Measurements from ENCODE around the gene OR2Y1.

OR2Y1 gene

GRCh38 chr5:180779985-180780610 lies 40.2 kb upstream of the OR2Y1 start:
- Histone ChIP-seq H3K79me1 (ENCODE audit: low read length) (no peaks in the 10 kb centered on the region), H2BK5ac (ENCODE audit: low read length) (no peak overlapping the region), H3K27me3 (ENCODE audit: insufficient read depth, low read length, poor library complexity) (no peaks in the 10 kb centered on the region), H3K18ac (ENCODE audit: low read length) (no peak overlapping the region), H3K36me3 (ENCODE audit: control insufficient read depth, insufficient read depth, low read length) (no peaks in the 10 kb centered on the region), H3K79me2 (ENCODE audit: control insufficient read depth, insufficient read depth, low read length) (no peaks in the 10 kb centered on the region), H3K56ac (ENCODE audit: low read length) (no peak overlapping the region), H2BK15ac (replicated peaks; ENCODE audit: low read depth) (no peak overlapping the region), H3K4me3 (ENCODE audit: low read length) (no peak overlapping the region), H4K8ac (ENCODE audit: low read depth, low read length) (no peak overlapping the region), H3K4me2 (ENCODE audit: low read length) (no peak overlapping the region), H2BK120ac (ENCODE audit: low read depth, low read length) (no peak overlapping the region), H4K5ac (ENCODE audit: low read length) (no peak overlapping the region), H2AK5ac (ENCODE audit: low read length) (no peak overlapping the region), H3K4ac (ENCODE audit: low read depth, low read length) (no peak overlapping the region), H3K9ac (ENCODE audit: low read length) (no peak overlapping the region), H3K27ac (ENCODE audit: low read depth, low read length) (no peak overlapping the region), H3K4me1 (ENCODE audit: control insufficient read depth, low read depth, low read length) (no peaks in the 10 kb centered on the region), H3K23ac (ENCODE audit: low read length) (no peak overlapping the region)
- no CpG with 5 or more reads among the region's 10 CpGs for WGBS (ENCODE audit: extremely low coverage, insufficient coverage, low lambda C conversion rate)
- DNase-seq, result no peak

GRCh38 chr5:180777475-180777874 lies 37.6 kb upstream of the OR2Y1 start:
- Histone ChIP-seq H3K79me1 (ENCODE audit: low read length) (no peaks in the 10 kb centered on the region), H4K5ac (ENCODE audit: low read length) (no peak overlapping the region)
- no CpG with 5 or more reads among the region's 1 CpG for WGBS (ENCODE audit: extremely low coverage, insufficient coverage, low lambda C conversion rate)

GRCh38 chr5:180776376-180776775 lies 36.5 kb upstream of the OR2Y1 start:
- Histone ChIP-seq H3K27me3 (ENCODE audit: insufficient read depth, low read length, poor library complexity) (no peaks in the 10 kb centered on the region), H3K79me2 (ENCODE audit: control insufficient read depth, insufficient read depth, low read length) (no peaks in the 10 kb centered on the region), H3K18ac (ENCODE audit: low read length) (no peak overlapping the region), H3K9ac (ENCODE audit: low read length) (no peak overlapping the region), H3K79me1 (ENCODE audit: low read length) (no peaks in the 10 kb centered on the region), H3K36me3 (ENCODE audit: control insufficient read depth, insufficient read depth, low read length) (no peaks in the 10 kb centered on the region), H2AK5ac (ENCODE audit: low read length) (no peak overlapping the region), H2BK5ac (ENCODE audit: low read length) (no peak overlapping the region), H3K56ac (ENCODE audit: low read length) (no peak overlapping the region), H3K23ac (ENCODE audit: low read length) (no peak overlapping the region), H2BK15ac (replicated peaks; ENCODE audit: low read depth) (no peak overlapping the region), H3K4me1 (ENCODE audit: control insufficient read depth, low read depth, low read length) (no peaks in the 10 kb centered on the region), H4K8ac (ENCODE audit: low read depth, low read length) (no peak overlapping the region), H3K4ac (ENCODE audit: low read depth, low read length) (no peak overlapping the region), H3K27ac (ENCODE audit: low read depth, low read length) (no peak overlapping the region), H2BK120ac (ENCODE audit: low read depth, low read length) (no peak overlapping the region), H4K5ac (ENCODE audit: low read length) (no peak overlapping the region), H3K4me3 (ENCODE audit: low read length) (no peak overlapping the region), H3K4me2 (ENCODE audit: low read length) (no peak overlapping the region)
- no CpG with 5 or more reads among the region's 1 CpG for WGBS (ENCODE audit: extremely low coverage, insufficient coverage, low lambda C conversion rate)
- DNase-seq, result no peak

More at GRCh38 chr5:180777475-180777874, 37.6 kb upstream of the OR2Y1 start:
- Histone ChIP-seq H3K56ac (ENCODE audit: low read length) (no peak overlapping the region), H3K4me2 (ENCODE audit: low read length) (no peak overlapping the region), H3K79me2 (ENCODE audit: control insufficient read depth, insufficient read depth, low read length) (no peaks in the 10 kb centered on the region), H3K27ac (ENCODE audit: low read depth, low read length) (no peak overlapping the region), H2BK15ac (replicated peaks; ENCODE audit: low read depth) (no peak overlapping the region), H3K4me3 (ENCODE audit: low read length) (no peak overlapping the region), H3K36me3 (ENCODE audit: control insufficient read depth, insufficient read depth, low read length) (no peaks in the 10 kb centered on the region), H3K4ac (ENCODE audit: low read depth, low read length) (no peak overlapping the region), H2BK120ac (ENCODE audit: low read depth, low read length) (no peak overlapping the region), H3K27me3 (ENCODE audit: insufficient read depth, low read length, poor library complexity) (no peaks in the 10 kb centered on the region), H3K4me1 (ENCODE audit: control insufficient read depth, low read depth, low read length) (no peaks in the 10 kb centered on the region), H3K18ac (ENCODE audit: low read length) (no peak overlapping the region), H3K23ac (ENCODE audit: low read length) (no peak overlapping the region), H2BK5ac (ENCODE audit: low read length) (no peak overlapping the region), H4K8ac (ENCODE audit: low read depth, low read length) (no peak overlapping the region), H3K9ac (ENCODE audit: low read length) (no peak overlapping the region), H2AK5ac (ENCODE audit: low read length) (no peak overlapping the region)
- DNase-seq, result no peak

GRCh38 chr5:180775624-180776023 lies 35.8 kb upstream of the OR2Y1 start:
- Histone ChIP-seq H3K27ac (ENCODE audit: low read depth, low read length) (no peak overlapping the region), H3K79me2 (ENCODE audit: control insufficient read depth, insufficient read depth, low read length) (no peaks in the 10 kb centered on the region), H3K4me3 (ENCODE audit: low read length) (no peak overlapping the region), H3K56ac (ENCODE audit: low read length) (no peak overlapping the region), H3K36me3 (ENCODE audit: control insufficient read depth, insufficient read depth, low read length) (no peaks in the 10 kb centered on the region), H3K4me1 (ENCODE audit: control insufficient read depth, low read depth, low read length) (no peaks in the 10 kb centered on the region), H3K23ac (ENCODE audit: low read length) (no peak overlapping the region), H3K79me1 (ENCODE audit: low read length) (no peaks in the 10 kb centered on the region), H2AK5ac (ENCODE audit: low read length) (no peak overlapping the region), H3K4me2 (ENCODE audit: low read length) (no peak overlapping the region), H2BK15ac (replicated peaks; ENCODE audit: low read depth) (no peak overlapping the region), H2BK120ac (ENCODE audit: low read depth, low read length) (no peak overlapping the region), H3K9ac (ENCODE audit: low read length) (no peak overlapping the region), H3K18ac (ENCODE audit: low read length) (no peak overlapping the region), H3K27me3 (ENCODE audit: insufficient read depth, low read length, poor library complexity) (no peaks in the 10 kb centered on the region), H2BK5ac (ENCODE audit: low read length) (no peak overlapping the region), H4K5ac (ENCODE audit: low read length) (no peak overlapping the region), H3K4ac (ENCODE audit: low read depth, low read length) (no peak overlapping the region), H4K8ac (ENCODE audit: low read depth, low read length) (no peak overlapping the region)
- no CpG with 5 or more reads among the region's 7 CpGs for WGBS (ENCODE audit: extremely low coverage, insufficient coverage, low lambda C conversion rate)
- DNase-seq, result no peak

- H2AK5ac ChIP-seq (ENCODE audit: low read length), result no peak overlapping the region
- H3K23ac ChIP-seq (ENCODE audit: low read length), result no peak overlapping the region
- H3K18ac ChIP-seq (ENCODE audit: low read length), result no peak overlapping the region
- no peak overlapping the region for H2BK5ac ChIP-seq (ENCODE audit: low read length)
- H3K4ac ChIP-seq (ENCODE audit: low read depth, low read length), result no peak overlapping the region
- no peak overlapping the region for H2BK120ac ChIP-seq (ENCODE audit: low read depth, low read length)
- H4K8ac ChIP-seq (ENCODE audit: low read depth, low read length), result no peak overlapping the region
- H3K4me2 ChIP-seq (ENCODE audit: low read length), result no peak overlapping the region
- no peak overlapping the region for H3K9ac ChIP-seq (ENCODE audit: low read length)
- DNase-seq, result no peak
- H2BK15ac ChIP-seq (replicated peaks; ENCODE audit: low read depth), result no peak overlapping the region
- H3K79me2 ChIP-seq (ENCODE audit: control insufficient read depth, insufficient read depth, low read length), result no peaks in the 10 kb centered on the region
- no peak overlapping the region for H4K5ac ChIP-seq (ENCODE audit: low read length)
- H3K79me1 ChIP-seq (ENCODE audit: low read length), result no peaks in the 10 kb centered on the region
- H3K27ac ChIP-seq (ENCODE audit: low read depth, low read length), result no peak overlapping the region
- no peaks in the 10 kb centered on the region for H3K4me1 ChIP-seq (ENCODE audit: control insufficient read depth, low read depth, low read length)
- H3K4me3 ChIP-seq (ENCODE audit: low read length), result no peak overlapping the region
- no peaks in the 10 kb centered on the region for H3K36me3 ChIP-seq (ENCODE audit: control insufficient read depth, insufficient read depth, low read length)
- no peak overlapping the region for H3K56ac ChIP-seq (ENCODE audit: low read length)
- H3K27me3 ChIP-seq (ENCODE audit: insufficient read depth, low read length, poor library complexity), result no peaks in the 10 kb centered on the region
Observed at GRCh38 chr5:180771839-180772238, 32.0 kb upstream of the OR2Y1 start.

GRCh38 chr5:180769821-180770220 lies 30.0 kb upstream of the OR2Y1 start:
- H4K5ac ChIP-seq (ENCODE audit: low read length), result no peak overlapping the region
- H3K9ac ChIP-seq (ENCODE audit: low read length), result no peak overlapping the region
- DNase-seq, result no peak
- no peaks in the 10 kb centered on the region for H3K79me2 ChIP-seq (ENCODE audit: control insufficient read depth, insufficient read depth, low read length)
- H3K56ac ChIP-seq (ENCODE audit: low read length), result no peak overlapping the region
- no peak overlapping the region for H3K27ac ChIP-seq (ENCODE audit: low read depth, low read length)
- no peak overlapping the region for H3K23ac ChIP-seq (ENCODE audit: low read length)
- no peak overlapping the region for H2BK120ac ChIP-seq (ENCODE audit: low read depth, low read length)
- H3K4me2 ChIP-seq (ENCODE audit: low read length), result no peak overlapping the region
- H3K27me3 ChIP-seq (ENCODE audit: insufficient read depth, low read length, poor library complexity), result no peaks in the 10 kb centered on the region
- no peak overlapping the region for H4K8ac ChIP-seq (ENCODE audit: low read depth, low read length)
- H3K4me3 ChIP-seq (ENCODE audit: low read length), result no peak overlapping the region
- WGBS (ENCODE audit: extremely low coverage, insufficient coverage, low lambda C conversion rate), result no CpG with 5 or more reads among the region's 3 CpGs
- no peak overlapping the region for H2BK15ac ChIP-seq (replicated peaks; ENCODE audit: low read depth)
- H3K4ac ChIP-seq (ENCODE audit: low read depth, low read length), result no peak overlapping the region
- H3K4me1 ChIP-seq (ENCODE audit: control insufficient read depth, low read depth, low read length), result no peaks in the 10 kb centered on the region
- no peaks in the 10 kb centered on the region for H3K79me1 ChIP-seq (ENCODE audit: low read length)
- H2AK5ac ChIP-seq (ENCODE audit: low read length), result no peak overlapping the region
- H3K18ac ChIP-seq (ENCODE audit: low read length), result no peak overlapping the region
- no peak overlapping the region for H2BK5ac ChIP-seq (ENCODE audit: low read length)
- no peaks in the 10 kb centered on the region for H3K36me3 ChIP-seq (ENCODE audit: control insufficient read depth, insufficient read depth, low read length)

Measured in mesendoderm (in vitro differentiated cells).